DND-41 (cell line): ENCODE data around the gene C16orf78.

Source experiments
- EZH2 ChIP-seq: IDR thresholded peaks from 3 replicates; pipeline ENCODE4 v1.6.1; 2012; ENCODE audit warnings: borderline replicate concordance, low read depth, mild to moderate bottlenecking, moderate library complexity, low read length, inconsistent platforms; ENCODE audit not compliant: severe bottlenecking
- TF ChIP-seq, protein P1 (sequence below): IDR thresholded peaks from 2 replicates; pipeline ENCODE4 v1.5.1; 2012; ENCODE audit warnings: borderline replicate concordance, low read length, moderate library complexity, mild to moderate bottlenecking; ENCODE audit not compliant: poor library complexity, severe bottlenecking; ENCODE audit errors: extremely low read depth

DNA sequence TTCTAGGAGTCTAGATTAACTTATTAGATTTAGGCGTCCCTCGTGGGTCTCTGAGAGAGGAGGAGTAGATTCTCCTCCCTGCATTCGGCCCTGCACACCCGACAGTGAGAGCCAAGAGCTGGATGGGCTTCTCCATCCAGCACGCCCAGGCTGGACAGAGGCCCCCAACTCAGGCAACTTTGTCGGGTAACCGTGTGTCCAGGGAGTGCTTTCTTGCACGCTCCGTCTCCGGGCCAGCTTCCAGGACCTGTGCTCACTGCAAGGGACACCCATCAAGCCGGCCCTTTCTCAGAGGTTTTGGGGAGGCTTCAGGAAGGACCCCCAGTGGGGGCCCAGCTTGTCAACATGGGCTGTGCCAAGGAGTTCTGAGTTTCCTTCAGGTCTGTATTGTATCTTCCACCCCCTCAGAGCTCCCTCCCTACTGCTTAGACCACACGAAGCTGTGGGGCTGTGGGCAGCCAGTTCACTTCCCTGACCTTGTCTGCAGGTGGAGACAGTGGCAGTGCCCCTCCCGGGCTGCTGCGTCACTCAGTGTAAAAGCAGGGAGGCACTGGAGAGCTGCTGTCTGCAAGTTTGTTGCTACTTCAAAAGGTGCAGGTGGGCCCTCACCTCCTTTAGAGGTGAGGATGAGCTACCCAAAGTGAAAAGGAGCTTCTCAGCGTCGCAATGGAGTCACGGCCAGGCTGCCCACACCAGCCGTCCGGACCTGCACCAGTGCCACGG lies 24.0 kb upstream of the C16orf78 start:
- TF ChIP-seq, protein P1, sequence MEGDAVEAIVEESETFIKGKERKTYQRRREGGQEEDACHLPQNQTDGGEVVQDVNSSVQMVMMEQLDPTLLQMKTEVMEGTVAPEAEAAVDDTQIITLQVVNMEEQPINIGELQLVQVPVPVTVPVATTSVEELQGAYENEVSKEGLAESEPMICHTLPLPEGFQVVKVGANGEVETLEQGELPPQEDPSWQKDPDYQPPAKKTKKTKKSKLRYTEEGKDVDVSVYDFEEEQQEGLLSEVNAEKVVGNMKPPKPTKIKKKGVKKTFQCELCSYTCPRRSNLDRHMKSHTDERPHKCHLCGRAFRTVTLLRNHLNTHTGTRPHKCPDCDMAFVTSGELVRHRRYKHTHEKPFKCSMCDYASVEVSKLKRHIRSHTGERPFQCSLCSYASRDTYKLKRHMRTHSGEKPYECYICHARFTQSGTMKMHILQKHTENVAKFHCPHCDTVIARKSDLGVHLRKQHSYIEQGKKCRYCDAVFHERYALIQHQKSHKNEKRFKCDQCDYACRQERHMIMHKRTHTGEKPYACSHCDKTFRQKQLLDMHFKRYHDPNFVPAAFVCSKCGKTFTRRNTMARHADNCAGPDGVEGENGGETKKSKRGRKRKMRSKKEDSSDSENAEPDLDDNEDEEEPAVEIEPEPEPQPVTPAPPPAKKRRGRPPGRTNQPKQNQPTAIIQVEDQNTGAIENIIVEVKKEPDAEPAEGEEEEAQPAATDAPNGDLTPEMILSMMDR: no peak
- TF ChIP-seq EZH2: no peak
